Cardiac muscle cell (in vitro differentiated cells and primary cell): ENCODE data around the gene MED13L. TPM values are rescaled to one million over a fixed set of nuclear protein-coding genes. Genes with fewer than 3 reads are reported as not detected.

Source experiments
- DNase-seq, 2 donors: peaks; one replicate each; pipeline versions ENCODE4 v3.0.0 to v3.0.0-alpha.2; 2010 to 2017; ENCODE audit warnings: low read depth in 1 of 2, low spot score in 1 of 2
- H3K27ac ChIP-seq: fragments of 200-600 bp; sonication (generic); 2 replicates; pipeline ENCODE4 v1.5.1; 2016
- H3K27me3 ChIP-seq: fragments of 200-600 bp; sonication (generic); 2 replicates; pipeline ENCODE4 v1.6.0; 2016; ENCODE audit warnings: control low read depth
- H3K36me3 ChIP-seq: fragments of 200-600 bp; sonication (generic); 2 replicates; pipeline ENCODE4 v1.5.1; 2016; ENCODE audit warnings: control low read depth
- H3K4me1 ChIP-seq: fragments of 200-600 bp; sonication (generic); 2 replicates; pipeline ENCODE4 v1.8.1; 2017; ENCODE audit warnings: low read depth, mild to moderate bottlenecking, mixed run types
- H3K4me3 ChIP-seq: fragments of 200-600 bp; sonication (generic); 2 replicates; pipeline ENCODE4 v1.5.1; 2016; ENCODE audit warnings: mild to moderate bottlenecking
- H3K9me3 ChIP-seq: fragments of 200-600 bp; sonication (generic); 2 replicates; pipeline ENCODE4 v1.5.1; 2017; ENCODE audit warnings: low read depth, mild to moderate bottlenecking, control low read depth
- CTCF ChIP-seq: IDR thresholded peaks from 2 replicates; pipeline ENCODE4 v1.5.1; 2012; ENCODE audit warnings: low read depth, mild to moderate bottlenecking, low read length
- polyA plus RNA-seq: library from polyadenylated mRNA; unstranded; fragments of >200 nt; fragmentation: Nextera tagmentation; extraction: Ambion mirVana; gene quantifications from 2 replicates; pipeline ENCODE4 v1.2.1, GENCODE V29; 2016
- total RNA-seq: library from RNA; depleted of rRNA; stranded (reverse); fragments of >200 nt; gene quantifications from 2 replicates; pipeline ENCODE4 v1.2.3, GENCODE V29; 2016

MED13L gene
- total and polyA plus RNA-seq, 2 experiments from 2014 or later: 31.3 to 94.3 TPM

DNA sequence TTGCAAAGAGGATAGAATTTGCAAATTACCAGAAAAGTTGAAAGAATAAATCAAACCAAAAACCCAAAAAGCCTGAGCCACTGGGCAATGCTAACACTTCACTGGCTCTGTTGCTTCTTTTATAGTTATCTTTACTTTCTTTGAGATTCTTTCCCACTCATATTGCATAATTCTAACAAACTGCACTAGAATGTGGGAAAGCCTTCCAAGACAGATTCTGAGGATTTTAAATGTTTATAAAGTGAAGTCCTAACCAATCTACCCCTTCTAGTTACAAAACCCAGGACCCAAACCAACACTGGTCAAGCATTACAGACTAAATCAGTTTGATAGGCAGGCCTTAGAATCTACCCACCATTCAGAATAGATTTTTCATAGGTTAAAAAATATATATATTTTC is 150.9 kb downstream of the MED13L start:
- H3K36me3 ChIP-seq: no peaks in the 10 kb centered on the region
- H3K4me1 ChIP-seq: peaks cover 70% of the 10 kb centered on the region
- no peak overlapping the region for H3K4me3 ChIP-seq
- H3K27ac ChIP-seq: no peak overlapping the region
- no peaks in the 10 kb centered on the region for H3K27me3 ChIP-seq
- TF ChIP-seq CTCF: no peak
- peak in 1 of 2 donors; percentile 54 for DNase-seq
- no peaks in the 10 kb centered on the region for H3K9me3 ChIP-seq

GRCh38 chr12:116125956-116126566 is 151.4 kb downstream of the MED13L start:
- Histone ChIP-seq H3K4me3 (no peak overlapping the region), H3K9me3 (no peaks in the 10 kb centered on the region), H3K4me1 (peaks cover 70% of the 10 kb centered on the region), H3K27ac (peak overlapping the region; percentile 38), H3K36me3 (no peaks in the 10 kb centered on the region), H3K27me3 (no peaks in the 10 kb centered on the region)
- TF ChIP-seq CTCF: no peak
- peak in 1 of 2 donors; percentile 37 for DNase-seq

GRCh38 chr12:116125084-116125483 is 152.4 kb downstream of the MED13L start:
- H3K27me3 ChIP-seq: no peaks in the 10 kb centered on the region
- H3K27ac ChIP-seq: no peak overlapping the region
- TF ChIP-seq CTCF: no peak
- H3K36me3 ChIP-seq: no peaks in the 10 kb centered on the region
- H3K4me3 ChIP-seq: no peak overlapping the region
- no peaks in the 10 kb centered on the region for H3K9me3 ChIP-seq
- H3K4me1 ChIP-seq: peaks cover 68% of the 10 kb centered on the region
- no peak for DNase-seq

GRCh38 chr12:116123451-116124258 is 153.8 kb downstream of the MED13L start:
- Histone ChIP-seq H3K4me1 (peaks cover 67% of the 10 kb centered on the region), H3K27me3 (no peaks in the 10 kb centered on the region), H3K27ac (peak overlapping the region; percentile 75), H3K36me3 (no peaks in the 10 kb centered on the region), H3K4me3 (no peak overlapping the region), H3K9me3 (no peaks in the 10 kb centered on the region)
- peak; percentile 59 to 72 for DNase-seq
- no peak for TF ChIP-seq CTCF

DNA sequence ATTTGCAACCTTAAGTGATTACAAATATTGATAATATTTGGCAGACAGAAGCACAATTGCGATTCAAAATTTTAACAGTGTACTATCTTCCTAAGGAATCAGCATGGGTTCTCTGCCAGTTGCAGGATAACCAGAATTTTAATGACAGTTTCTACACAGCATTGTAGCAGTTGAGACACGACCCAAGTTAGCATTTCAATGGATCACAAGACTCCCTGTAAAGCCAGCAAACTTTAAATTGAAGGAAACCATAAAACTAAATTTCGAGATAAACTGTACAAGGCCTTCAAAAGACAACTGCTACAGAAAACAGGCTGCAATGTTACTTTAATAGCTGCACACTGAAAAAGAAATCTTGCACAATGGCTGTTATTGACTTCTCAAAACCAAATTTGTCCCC is 154.9 kb downstream of the MED13L start:
- DNase-seq: no peak
- Histone ChIP-seq H3K36me3 (no peaks in the 10 kb centered on the region), H3K4me3 (no peak overlapping the region), H3K4me1 (peaks cover 57% of the 10 kb centered on the region), H3K27me3 (no peaks in the 10 kb centered on the region), H3K27ac (no peak overlapping the region), H3K9me3 (no peaks in the 10 kb centered on the region)
- no peak for TF ChIP-seq CTCF
